Measurements from ENCODE around the gene LRRC63.

The LRRC63 gene

GRCh38 chr13:46179491-46179908, 32.2 kb upstream of the LRRC63 start:
- peak; percentile 54 for ATAC-seq (ENCODE audit: insufficient read depth, low read depth)
- no peaks in the 10 kb centered on the region for H3K27me3 ChIP-seq (ENCODE audit: insufficient read depth, low read length, poor library complexity)
- TF ChIP-seq, protein P1, sequence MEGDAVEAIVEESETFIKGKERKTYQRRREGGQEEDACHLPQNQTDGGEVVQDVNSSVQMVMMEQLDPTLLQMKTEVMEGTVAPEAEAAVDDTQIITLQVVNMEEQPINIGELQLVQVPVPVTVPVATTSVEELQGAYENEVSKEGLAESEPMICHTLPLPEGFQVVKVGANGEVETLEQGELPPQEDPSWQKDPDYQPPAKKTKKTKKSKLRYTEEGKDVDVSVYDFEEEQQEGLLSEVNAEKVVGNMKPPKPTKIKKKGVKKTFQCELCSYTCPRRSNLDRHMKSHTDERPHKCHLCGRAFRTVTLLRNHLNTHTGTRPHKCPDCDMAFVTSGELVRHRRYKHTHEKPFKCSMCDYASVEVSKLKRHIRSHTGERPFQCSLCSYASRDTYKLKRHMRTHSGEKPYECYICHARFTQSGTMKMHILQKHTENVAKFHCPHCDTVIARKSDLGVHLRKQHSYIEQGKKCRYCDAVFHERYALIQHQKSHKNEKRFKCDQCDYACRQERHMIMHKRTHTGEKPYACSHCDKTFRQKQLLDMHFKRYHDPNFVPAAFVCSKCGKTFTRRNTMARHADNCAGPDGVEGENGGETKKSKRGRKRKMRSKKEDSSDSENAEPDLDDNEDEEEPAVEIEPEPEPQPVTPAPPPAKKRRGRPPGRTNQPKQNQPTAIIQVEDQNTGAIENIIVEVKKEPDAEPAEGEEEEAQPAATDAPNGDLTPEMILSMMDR (IDR thresholded peaks at IDR 0.05; ENCODE audit: borderline replicate concordance, extremely low read depth, low read length, poor library complexity, severe bottlenecking): no peak
- TF ChIP-seq EZH2 (IDR thresholded peaks at IDR 0.05; ENCODE audit: borderline replicate concordance, low read depth, low read length, severe bottlenecking): no peak
- H3K27ac ChIP-seq (ENCODE audit: low read length): peak overlapping the region; percentile 100
- DNase-seq: peak; percentile 91
- peaks cover 27% of the 10 kb centered on the region for H3K36me3 ChIP-seq (ENCODE audit: insufficient read depth, low read length)
- peak overlapping the region; percentile 92 to 94; a peak in 3 of 4 replicates for H3K4me3 ChIP-seq (ENCODE audit: low read depth in 1 of 2, low read length in 2 of 2)
- H2AFZ ChIP-seq (ENCODE audit: low read depth, low read length): no peak overlapping the region
- H3K79me2 ChIP-seq (ENCODE audit: insufficient read depth, low read length): peaks cover 89% of the 10 kb centered on the region
- peaks cover 31% of the 10 kb centered on the region for H4K20me1 ChIP-seq (ENCODE audit: insufficient read depth, low read length)
- no peaks in the 10 kb centered on the region for H3K9me3 ChIP-seq (ENCODE audit: insufficient read depth, low read length, severe bottlenecking)
- H3K9ac ChIP-seq (ENCODE audit: low read depth, low read length): peak overlapping the region; percentile 86
- peaks cover 83% of the 10 kb centered on the region for H3K4me1 ChIP-seq (ENCODE audit: insufficient read depth, low read length)
- H3K4me2 ChIP-seq (ENCODE audit: insufficient read depth, low read length): peak overlapping the region; percentile 74

GRCh38 chr13:46179969-46180763, 31.6 kb upstream of the LRRC63 start:
- peak overlapping the region; percentile 92 to 94 for H3K4me3 ChIP-seq (ENCODE audit: low read depth in 1 of 2, low read length in 2 of 2)

GRCh38 chr13:46181377-46181839, 30.3 kb upstream of the LRRC63 start:
- TF ChIP-seq EZH2 (IDR thresholded peaks at IDR 0.05; ENCODE audit: borderline replicate concordance, low read depth, low read length, severe bottlenecking): no peak
- TF ChIP-seq, protein P1 (IDR thresholded peaks at IDR 0.05; ENCODE audit: borderline replicate concordance, extremely low read depth, low read length, poor library complexity, severe bottlenecking): no peak
- peak overlapping the region; percentile 74 for H3K4me2 ChIP-seq (ENCODE audit: insufficient read depth, low read length)
- H3K9me3 ChIP-seq (ENCODE audit: insufficient read depth, low read length, severe bottlenecking): no peaks in the 10 kb centered on the region
- peaks cover 17% of the 10 kb centered on the region for H3K36me3 ChIP-seq (ENCODE audit: insufficient read depth, low read length)
- DNase-seq (no peak), ATAC-seq (ENCODE audit: insufficient read depth, low read depth) (no peak)
- H3K27ac ChIP-seq (ENCODE audit: low read length): peak overlapping the region; percentile 100
- H3K4me1 ChIP-seq (ENCODE audit: insufficient read depth, low read length): peaks cover 74% of the 10 kb centered on the region
- H2AFZ ChIP-seq (ENCODE audit: low read depth, low read length): peak overlapping the region; percentile 44
- no peaks in the 10 kb centered on the region for H3K27me3 ChIP-seq (ENCODE audit: insufficient read depth, low read length, poor library complexity)
- H4K20me1 ChIP-seq (ENCODE audit: insufficient read depth, low read length): peaks cover 18% of the 10 kb centered on the region
- H3K9ac ChIP-seq (ENCODE audit: low read depth, low read length): peak overlapping the region; percentile 86
- peaks cover 70% of the 10 kb centered on the region for H3K79me2 ChIP-seq (ENCODE audit: insufficient read depth, low read length)
- peak overlapping the region; percentile 92 to 94 for H3K4me3 ChIP-seq (ENCODE audit: low read depth in 1 of 2, low read length in 2 of 2)

More at GRCh38 chr13:46179969-46180763, 31.6 kb upstream of the LRRC63 start:
- H3K36me3 ChIP-seq (ENCODE audit: insufficient read depth, low read length): peaks cover 21% of the 10 kb centered on the region
- no peak overlapping the region for H2AFZ ChIP-seq (ENCODE audit: low read depth, low read length)
- H4K20me1 ChIP-seq (ENCODE audit: insufficient read depth, low read length): peaks cover 27% of the 10 kb centered on the region
- peaks cover 83% of the 10 kb centered on the region for H3K4me1 ChIP-seq (ENCODE audit: insufficient read depth, low read length)
- ATAC-seq (ENCODE audit: insufficient read depth, low read depth) (no peak), DNase-seq (no peak)
- H3K27ac ChIP-seq (ENCODE audit: low read length): peak overlapping the region; percentile 100
- H3K9me3 ChIP-seq (ENCODE audit: insufficient read depth, low read length, severe bottlenecking): no peaks in the 10 kb centered on the region
- H3K9ac ChIP-seq (ENCODE audit: low read depth, low read length): peak overlapping the region; percentile 86
- peak overlapping the region; percentile 74 for H3K4me2 ChIP-seq (ENCODE audit: insufficient read depth, low read length)
- no peak for TF ChIP-seq EZH2 (IDR thresholded peaks at IDR 0.05; ENCODE audit: borderline replicate concordance, low read depth, low read length, severe bottlenecking)
- TF ChIP-seq, protein P1 (IDR thresholded peaks at IDR 0.05; ENCODE audit: borderline replicate concordance, extremely low read depth, low read length, poor library complexity, severe bottlenecking): no peak
- H3K79me2 ChIP-seq (ENCODE audit: insufficient read depth, low read length): peaks cover 83% of the 10 kb centered on the region
- H3K27me3 ChIP-seq (ENCODE audit: insufficient read depth, low read length, poor library complexity): no peaks in the 10 kb centered on the region
